GM23338 (cell line): Measurements from ENCODE around the gene SPECC1. TPM values are rescaled to one million over a fixed set of nuclear protein-coding genes. Genes with fewer than 3 reads are reported as not detected.

Source experiments
- ATAC-seq: fragments of 200-7000 bp; cut with Tn5 transposase; 3 replicates; pipeline ENCODE4 v1.9.1; 2020
- DNase-seq: peaks from one replicate; pipeline ENCODE4 v3.0.0-alpha.2; 2015; ENCODE audit warnings: low spot score
- H2AFZ ChIP-seq: fragments of 200-600 bp; sonication (generic); 2 replicates; pipeline ENCODE4 v1.8.0; 2016; ENCODE audit warnings: antibody characterized with exemption, mild to moderate bottlenecking, moderate library complexity
- H3F3A ChIP-seq: fragments of 200-600 bp; sonication (generic); replicated peaks from 2 replicates; pipeline ENCODE4 v1.8.0; 2017; ENCODE audit warnings: antibody characterized with exemption, mixed run types, low read depth
- H3K27ac ChIP-seq: fragments of 200-600 bp; sonication (generic); 2 replicates; pipeline ENCODE4 v1.6.1; 2016; ENCODE audit warnings: low read depth
- H3K27me3 ChIP-seq: fragments of 200-600 bp; sonication (generic); 2 replicates; pipeline ENCODE4 v1.8.0; 2016; ENCODE audit warnings: mild to moderate bottlenecking, mixed run types, moderate library complexity; ENCODE audit not compliant: insufficient read depth
- H3K36me3 ChIP-seq: fragments of 200-600 bp; sonication (generic); 2 replicates; pipeline ENCODE4 v1.8.0; 2016; ENCODE audit warnings: mild to moderate bottlenecking; ENCODE audit not compliant: insufficient read depth
- H3K4me1 ChIP-seq: fragments of 200-600 bp; sonication (generic); 2 replicates; pipeline ENCODE4 v1.8.0; 2016; ENCODE audit warnings: mild to moderate bottlenecking, moderate library complexity; ENCODE audit not compliant: insufficient read depth
- H3K4me2 ChIP-seq: fragments of 200-600 bp; sonication (generic); 2 replicates; pipeline ENCODE4 v1.7.1; 2017; ENCODE audit warnings: mixed run types
- H3K4me3 ChIP-seq: fragments of 200-600 bp; sonication (generic); 2 replicates; pipeline ENCODE4 v1.6.1; 2016; ENCODE audit warnings: mixed run types
- H3K79me2 ChIP-seq: fragments of 200-600 bp; sonication (generic); replicated peaks from 2 replicates; pipeline ENCODE4 v1.8.0; 2017; ENCODE audit warnings: mild to moderate bottlenecking; ENCODE audit not compliant: insufficient read depth
- H3K9me2 ChIP-seq: fragments of 200-600 bp; sonication (generic); 2 replicates; pipeline ENCODE4 v1.8.0; 2017; ENCODE audit not compliant: insufficient read depth
- H4K20me1 ChIP-seq: fragments of 200-600 bp; sonication (generic); replicated peaks from 2 replicates; pipeline ENCODE4 v1.8.0; 2017; ENCODE audit warnings: mild to moderate bottlenecking; ENCODE audit not compliant: insufficient read depth
- H3K27ac Mint-ChIP-seq: 2 replicates; pipeline ENCODE4 v1.8.0; 2020; ENCODE audit warnings: inconsistent platforms, mild to moderate bottlenecking, moderate library complexity, mixed read lengths
- H3K27me3 Mint-ChIP-seq: 3 replicates; pipeline ENCODE4 v1.8.0; 2022; ENCODE audit warnings: low read depth, mild to moderate bottlenecking, moderate library complexity, mixed read lengths, inconsistent platforms; ENCODE audit not compliant: insufficient read depth, poor library complexity
- H3K36me3 Mint-ChIP-seq: 3 replicates; pipeline ENCODE4 v1.8.0; 2021; ENCODE audit warnings: low read depth, mild to moderate bottlenecking, inconsistent platforms, moderate library complexity, mixed read lengths
- H3K4me1 Mint-ChIP-seq: 3 replicates; pipeline ENCODE4 v1.8.0; 2020; ENCODE audit warnings: mild to moderate bottlenecking, inconsistent platforms, mixed read lengths
- H3K4me3 Mint-ChIP-seq: 3 replicates; pipeline ENCODE4 v1.8.0; 2021; ENCODE audit warnings: moderate library complexity, mild to moderate bottlenecking, inconsistent platforms, mixed read lengths
- H3K9me3 Mint-ChIP-seq: 3 replicates; pipeline ENCODE4 v1.8.0; 2020; ENCODE audit warnings: moderate library complexity, mild to moderate bottlenecking, inconsistent platforms, mixed read lengths
- CREB1 ChIP-seq: fragments of 250-450 bp; sonication (Bioruptor Pico); IDR thresholded peaks from 2 replicates; pipeline ENCODE4 v1.5.0; 2020; ENCODE audit warnings: low read depth, mild to moderate bottlenecking, moderate library complexity
- CTCF ChIP-seq, 2 experiments: fragments of 200-600 bp in 1 of 2; sonication (generic) in 1 of 2; conservative IDR thresholded peaks; 2 replicates each; pipeline versions ENCODE4 v1.5.1 to v1.6.1; 2016 to 2017; ENCODE audit warnings: antibody characterized with exemption in 2 of 2, low read depth in 2 of 2, mild to moderate bottlenecking in 2 of 2, moderate library complexity in 1 of 2
- EZH2 ChIP-seq: fragments of 200-600 bp; sonication (generic); IDR thresholded peaks from one replicate; pipeline ENCODE4 v1.8.0; 2017; ENCODE audit warnings: antibody characterized with exemption, mild to moderate bottlenecking, low read depth; ENCODE audit not compliant: unreplicated experiment
- EZH2phosphoT487 ChIP-seq: fragments of 200-600 bp; sonication (generic); IDR thresholded peaks from one replicate; pipeline ENCODE4 v1.8.1; 2018; ENCODE audit warnings: antibody characterized with exemption; ENCODE audit not compliant: unreplicated experiment
- JUNB ChIP-seq: IDR thresholded peaks from one replicate; pipeline ENCODE4 v1.6.1; 2016; ENCODE audit warnings: antibody characterized with exemption; ENCODE audit not compliant: unreplicated experiment
- NANOG ChIP-seq: IDR thresholded peaks from 2 replicates; pipeline ENCODE4 v1.6.1; 2016; ENCODE audit warnings: antibody characterized with exemption, borderline replicate concordance
- POLR2AphosphoS5 ChIP-seq: IDR thresholded peaks from 2 replicates; pipeline ENCODE4 v1.6.1; 2016; ENCODE audit warnings: antibody characterized with exemption, low read depth
- REST ChIP-seq: IDR thresholded peaks from one replicate; pipeline ENCODE4 v1.6.1; 2018; ENCODE audit warnings: antibody characterized with exemption; ENCODE audit not compliant: unreplicated experiment
- STAT1 ChIP-seq: IDR thresholded peaks from one replicate; pipeline ENCODE4 v1.6.1; 2016; ENCODE audit warnings: antibody characterized with exemption; ENCODE audit not compliant: unreplicated experiment
- ZNF114 ChIP-seq: fragments of 250-450 bp; sonication (Bioruptor Pico); IDR thresholded peaks from 2 replicates; pipeline ENCODE4 v1.5.0; 2020; ENCODE audit warnings: mild to moderate bottlenecking, moderate library complexity
- ZNF331 ChIP-seq: fragments of 250-450 bp; sonication (Bioruptor Pico); IDR thresholded peaks from 2 replicates; pipeline ENCODE4 v1.5.0; 2020; ENCODE audit warnings: low read depth, mild to moderate bottlenecking, moderate library complexity
- ZNF462 ChIP-seq: fragments of 250-450 bp; sonication (Bioruptor Pico); IDR thresholded peaks from 2 replicates; pipeline ENCODE4 v1.5.0; 2020; ENCODE audit warnings: mild to moderate bottlenecking, moderate library complexity
- polyA plus RNA-seq: library from polyadenylated mRNA; unstranded; fragments of >200 nt; fragmentation: Nextera tagmentation; extraction: Ambion mirVana; gene quantifications from 2 replicates; pipeline ENCODE4 v1.2.1, GENCODE V29; 2016
- total RNA-seq: library from RNA; depleted of rRNA; stranded (reverse); fragments of >200 nt; shearing (Covaris generic); gene quantifications from 2 replicates; pipeline ENCODE4 v1.2.3, GENCODE V29; 2014
- TF ChIP-seq, protein P1 (sequence below): IDR thresholded peaks from 2 replicates; pipeline ENCODE4 v1.6.1; 2016; ENCODE audit warnings: antibody characterized with exemption

SPECC1 gene
- total and polyA plus RNA-seq, 2 experiments from 2014 or later = 42.6 to 101 TPM

DNA sequence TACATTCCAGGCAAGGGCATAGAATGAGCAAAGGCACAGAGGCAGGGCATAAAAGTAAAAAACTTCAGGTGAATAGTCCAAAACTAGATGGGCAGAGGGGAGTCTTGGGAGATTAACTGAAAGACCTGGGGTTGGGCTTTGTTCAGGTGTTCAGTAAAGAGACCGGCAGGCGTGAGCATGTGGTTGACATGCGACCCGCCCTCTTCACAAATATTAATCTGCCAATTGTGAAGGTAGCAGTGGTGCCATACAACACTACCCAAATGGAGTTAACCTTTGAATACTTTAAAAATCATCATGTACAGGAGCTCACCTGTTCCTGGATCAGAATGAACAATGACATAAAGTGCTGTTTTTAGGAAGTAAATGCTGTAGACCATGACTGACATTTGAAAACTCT lies 232.7 kb downstream of the SPECC1 start (continued):
- TF ChIP-seq JUNB = no peak

- H3K36me3 ChIP-seq = peaks cover 10% of the 10 kb centered on the region; the same call in 1 of the 2 replicates
- ATAC-seq = no peak
- H3K9me2 ChIP-seq = no peaks in the 10 kb centered on the region
- DNase-seq = no peak
- no peaks in the 10 kb centered on the region for H3K27me3 Mint-ChIP-seq
- H3F3A ChIP-seq = 0 out of 2 replicates have a peak, but pooled peaks cover 4% of the 10 kb centered on the region
- no peaks in the 10 kb centered on the region for H3K9me3 Mint-ChIP-seq
- H3K79me2 ChIP-seq = no peaks in the 10 kb centered on the region
- H3K27ac ChIP-seq = no peak overlapping the region
- no peak for TF ChIP-seq REST
- TF ChIP-seq EZH2phosphoT487 = no peak
- no peak for TF ChIP-seq CREB1 (CRISPR knock-in tag)
- TF ChIP-seq CTCF (conservative IDR thresholded peaks at IDR 0.05; ENCODE audit: low read depth in 2 of 2) = no peak
- TF ChIP-seq ZNF462 (CRISPR knock-in tag) = no peak
- TF ChIP-seq ZNF331 = no peak
- TF ChIP-seq STAT1 = no peak
- TF ChIP-seq, protein P1, sequence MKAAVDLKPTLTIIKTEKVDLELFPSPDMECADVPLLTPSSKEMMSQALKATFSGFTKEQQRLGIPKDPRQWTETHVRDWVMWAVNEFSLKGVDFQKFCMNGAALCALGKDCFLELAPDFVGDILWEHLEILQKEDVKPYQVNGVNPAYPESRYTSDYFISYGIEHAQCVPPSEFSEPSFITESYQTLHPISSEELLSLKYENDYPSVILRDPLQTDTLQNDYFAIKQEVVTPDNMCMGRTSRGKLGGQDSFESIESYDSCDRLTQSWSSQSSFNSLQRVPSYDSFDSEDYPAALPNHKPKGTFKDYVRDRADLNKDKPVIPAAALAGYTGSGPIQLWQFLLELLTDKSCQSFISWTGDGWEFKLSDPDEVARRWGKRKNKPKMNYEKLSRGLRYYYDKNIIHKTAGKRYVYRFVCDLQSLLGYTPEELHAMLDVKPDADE = no peak
- no peak for TF ChIP-seq EZH2
- no peak for TF ChIP-seq POLR2AphosphoS5
- TF ChIP-seq NANOG = no peak
- no peak for TF ChIP-seq JUNB
- TF ChIP-seq ZNF114 (CRISPR knock-in tag) = no peak
- H3K4me2 ChIP-seq = no peak overlapping the region
- no peaks in the 10 kb centered on the region for H3K4me1 ChIP-seq
- no peak overlapping the region for H3K27ac Mint-ChIP-seq
- peaks cover 3% of the 10 kb centered on the region; the same call in 1 of the 2 replicates for H4K20me1 ChIP-seq
- no peaks in the 10 kb centered on the region for H3K4me1 Mint-ChIP-seq
- H3K27me3 ChIP-seq = no peaks in the 10 kb centered on the region
- peaks cover 20% of the 10 kb centered on the region for H3K36me3 Mint-ChIP-seq
- H3K4me3 Mint-ChIP-seq = no peak overlapping the region
- H3K4me3 ChIP-seq = no peak overlapping the region
- H2AFZ ChIP-seq = no peak overlapping the region
Measured at GRCh38 chr17:20242271-20242670, 233.1 kb downstream of the SPECC1 start.
